ENCODE measurements around the gene WAC.

WAC gene

GRCh38 chr10:28541717-28542365 lies 8.9 kb downstream of the WAC start:
- no peak for DNase-seq (ENCODE audit: low read depth)
- TF ChIP-seq MAX (IDR thresholded peaks at IDR 0.05; ENCODE audit: low read depth, low read length) (no peak), CTCF (IDR thresholded peaks at IDR 0.05; ENCODE audit: low read depth, low read length) (no peak), MYC (IDR thresholded peaks at IDR 0.05; ENCODE audit: low read depth, low read length) (no peak), POLR2A (IDR thresholded peaks at IDR 0.05; ENCODE audit: extremely low read depth, insufficient read length) (no peak)

GRCh38 chr10:28542728-28543127 lies 9.8 kb downstream of the WAC start:
- TF ChIP-seq CTCF (IDR thresholded peaks at IDR 0.05; ENCODE audit: low read depth, low read length) = no peak
- TF ChIP-seq POLR2A (IDR thresholded peaks at IDR 0.05; ENCODE audit: extremely low read depth, insufficient read length) = no peak
- no peak for TF ChIP-seq MAX (IDR thresholded peaks at IDR 0.05; ENCODE audit: low read depth, low read length)
- TF ChIP-seq MYC (IDR thresholded peaks at IDR 0.05; ENCODE audit: low read depth, low read length) = no peak
- H3K4me3 ChIP-seq (ENCODE audit: low read depth, low read length) = no peak overlapping the region
- no peak for DNase-seq (ENCODE audit: low read depth)

More at GRCh38 chr10:28541717-28542365, 8.9 kb downstream of the WAC start:
- H3K4me3 ChIP-seq (ENCODE audit: low read depth, low read length) = no peak overlapping the region

- no peak overlapping the region for H3K4me3 ChIP-seq (ENCODE audit: low read depth, low read length)
- no peak for DNase-seq (ENCODE audit: low read depth)
- TF ChIP-seq MYC (IDR thresholded peaks at IDR 0.05; ENCODE audit: low read depth, low read length) (no peak), CTCF (IDR thresholded peaks at IDR 0.05; ENCODE audit: low read depth, low read length) (no peak)
Measured at GRCh38 chr10:28544058-28544457, 11.1 kb downstream of the WAC start.

GRCh38 chr10:28545967-28546644 lies 13.2 kb downstream of the WAC start:
- TF ChIP-seq MAX (IDR thresholded peaks at IDR 0.05; ENCODE audit: low read depth, low read length) (no peak), CTCF (IDR thresholded peaks at IDR 0.05; ENCODE audit: low read depth, low read length) (no peak), POLR2A (IDR thresholded peaks at IDR 0.05; ENCODE audit: extremely low read depth, insufficient read length) (no peak), MYC (IDR thresholded peaks at IDR 0.05; ENCODE audit: low read depth, low read length) (no peak)
- no peak for DNase-seq (ENCODE audit: low read depth)
- H3K4me3 ChIP-seq (ENCODE audit: low read depth, low read length) = no peak overlapping the region

GRCh38 chr10:28548781-28549498 lies 16.0 kb downstream of the WAC start:
- no peak for TF ChIP-seq POLR2A (IDR thresholded peaks at IDR 0.05; ENCODE audit: extremely low read depth, insufficient read length)
- TF ChIP-seq MYC (IDR thresholded peaks at IDR 0.05; ENCODE audit: low read depth, low read length) = no peak
- TF ChIP-seq MAX (IDR thresholded peaks at IDR 0.05; ENCODE audit: low read depth, low read length) = no peak
- TF ChIP-seq CTCF (IDR thresholded peaks at IDR 0.05; ENCODE audit: low read depth, low read length) = no peak
- H3K4me3 ChIP-seq (ENCODE audit: low read depth, low read length) = no peak overlapping the region
- no peak for DNase-seq (ENCODE audit: low read depth)
